SKM-1 treated with dmso at 0.1 percent for 144 hours (cell line): Measurements from ENCODE around the gene TSPAN5.
"Not testable (repeated sequence)": the region's sequence is repeated elsewhere in the genome, so short reads cannot be mapped to it uniquely, and the experiment has no call there.

Experiments used
- DNase-seq: peaks from one replicate; lab custom pipeline; 2025; ENCODE audit not compliant: unreplicated experiment; lab: John Stamatoyannopoulos, UW

TSPAN5 gene

DNA sequence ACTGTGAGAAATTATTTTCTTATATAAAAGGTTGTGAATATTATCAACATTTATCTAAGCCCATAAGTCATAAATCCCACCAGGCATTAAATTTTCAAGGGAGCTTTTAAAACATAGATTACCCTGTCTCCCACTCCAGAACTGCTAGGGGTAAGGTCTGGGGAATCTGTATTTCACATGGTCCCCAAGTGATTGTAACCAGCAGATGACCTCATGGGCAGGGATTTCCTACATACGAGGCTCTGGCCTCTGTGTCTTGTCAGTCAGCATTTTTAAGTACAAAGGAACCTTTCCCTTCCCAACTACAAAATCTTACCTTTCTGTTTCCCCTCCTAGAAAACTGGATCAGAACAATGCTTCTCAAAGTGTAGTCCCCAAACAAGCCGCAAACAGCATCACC is 188.6 kb downstream of the TSPAN5 start:
- DNase-seq = no peak

DNA sequence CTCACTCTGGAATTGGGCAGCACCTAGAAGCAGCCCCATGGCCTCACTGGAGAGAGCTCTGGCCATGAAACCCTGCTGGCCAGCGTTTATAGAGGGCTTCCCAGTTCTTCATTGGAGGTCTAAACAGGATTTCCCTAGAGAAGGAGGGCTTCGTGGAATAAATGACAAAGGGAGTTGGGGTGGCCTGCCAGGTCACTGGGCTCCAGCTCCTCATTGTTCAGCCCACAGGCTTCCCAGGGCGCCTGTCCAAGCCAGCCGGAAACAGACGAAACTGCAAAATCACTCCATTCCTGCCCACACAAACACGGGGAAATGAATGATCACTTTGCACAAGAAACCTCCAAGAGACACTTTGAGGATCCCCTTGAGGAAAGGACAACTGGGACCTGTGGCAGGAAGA is 189.7 kb downstream of the TSPAN5 start:
- DNase-seq = no peak

GRCh38 chr4:98467627-98468072 is 190.8 kb downstream of the TSPAN5 start:
- peak; percentile 74 for DNase-seq

DNA sequence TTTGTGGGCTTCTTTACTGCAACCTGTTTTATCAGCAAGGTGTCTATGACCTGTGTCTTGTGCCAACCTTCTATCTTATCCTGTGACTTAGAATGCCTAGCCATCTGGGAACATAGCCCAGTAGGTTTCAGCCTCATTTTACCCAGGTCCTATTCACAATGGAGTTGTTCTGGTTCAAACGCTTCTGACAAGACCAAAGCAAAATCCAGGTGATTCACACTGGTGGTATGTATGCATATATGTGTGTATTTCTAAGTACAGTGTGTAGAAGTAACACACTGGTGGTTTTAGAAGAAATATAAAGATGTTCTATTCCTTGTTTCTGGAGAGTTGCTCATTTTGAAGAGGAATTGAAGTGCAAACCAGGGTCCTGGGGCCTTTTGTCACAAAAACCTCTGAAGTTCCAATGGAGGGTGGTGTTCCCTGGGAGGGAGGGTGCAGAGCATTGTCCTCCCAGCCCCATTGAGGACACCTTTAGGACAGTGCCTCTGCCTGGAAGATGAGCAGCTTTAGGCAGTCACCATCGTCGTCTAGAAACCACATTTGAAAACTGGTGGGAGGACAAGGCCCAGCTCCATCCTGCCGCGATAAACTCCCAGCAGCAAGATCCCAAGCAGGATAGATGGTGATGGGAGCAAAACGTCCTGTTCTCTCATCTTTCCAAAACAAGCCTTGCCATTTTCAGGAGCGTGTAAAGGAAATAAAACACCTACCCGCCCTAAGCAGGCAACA is 191.4 kb downstream of the TSPAN5 start:
- DNase-seq = no peak

GRCh38 chr4:98462487-98462886 is 195.9 kb downstream of the TSPAN5 start:
- DNase-seq = no peak

GRCh38 chr4:98461121-98461865 is 197.1 kb downstream of the TSPAN5 start:
- DNase-seq = not testable (repeated sequence)

DNA sequence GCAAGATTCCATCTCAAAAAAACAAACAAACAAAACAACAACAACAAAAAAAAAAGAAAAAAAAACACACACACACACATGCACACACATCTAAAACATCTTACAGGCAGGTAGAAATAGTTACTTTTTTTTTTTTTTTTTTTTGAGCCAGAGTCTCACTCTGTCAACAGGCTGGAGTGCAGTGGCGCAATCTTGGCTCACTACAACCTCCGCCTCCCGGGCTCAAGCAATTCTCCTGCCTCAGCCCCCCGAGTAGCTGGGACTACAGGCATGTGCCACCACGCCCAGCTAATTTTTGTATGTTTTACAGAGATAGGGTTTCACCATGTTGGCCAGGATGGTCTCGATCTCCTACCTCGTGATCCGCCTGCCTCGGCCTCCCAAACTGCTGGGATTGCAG is 201.0 kb downstream of the TSPAN5 start:
- not testable (repeated sequence) for DNase-seq

DNA sequence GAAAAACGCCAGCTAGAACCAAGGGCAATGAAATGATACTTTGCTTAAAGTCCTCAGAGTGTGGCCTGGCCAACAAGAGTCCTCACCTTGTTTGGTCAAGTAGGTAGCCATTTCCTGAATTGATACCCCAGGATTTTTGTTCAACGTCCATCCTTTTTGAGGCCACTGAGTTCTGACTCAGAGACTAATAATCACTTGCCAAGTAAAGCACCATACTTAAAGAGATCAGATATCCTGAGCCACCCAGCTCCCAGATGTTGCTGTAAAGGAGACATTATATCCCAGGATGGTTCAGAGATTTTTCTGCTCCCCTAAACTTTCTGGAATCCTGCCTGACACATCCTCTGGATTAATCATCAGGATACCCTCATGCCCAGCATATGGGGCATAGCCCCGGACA is 206.3 kb downstream of the TSPAN5 start:
- DNase-seq = no peak

DNA sequence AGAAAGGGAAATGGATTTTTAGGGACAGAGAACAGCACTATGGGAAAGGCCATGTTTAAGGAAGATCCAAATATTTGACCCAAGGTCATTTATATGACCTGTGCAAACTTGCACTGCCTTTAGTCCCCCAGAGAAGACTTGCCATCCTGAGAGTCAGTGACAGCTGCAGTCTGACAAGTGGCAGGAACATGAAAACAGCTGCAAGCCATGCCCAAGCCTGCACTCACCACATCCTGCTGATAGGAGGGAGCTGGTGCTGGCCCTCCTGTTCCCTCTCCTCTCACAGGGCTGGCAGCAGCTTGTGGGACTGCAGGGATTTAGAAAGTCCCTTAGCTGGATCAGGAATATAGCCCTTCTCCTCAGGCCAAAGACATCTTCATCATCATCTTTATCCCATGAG is 209.5 kb downstream of the TSPAN5 start:
- DNase-seq = no peak

DNA sequence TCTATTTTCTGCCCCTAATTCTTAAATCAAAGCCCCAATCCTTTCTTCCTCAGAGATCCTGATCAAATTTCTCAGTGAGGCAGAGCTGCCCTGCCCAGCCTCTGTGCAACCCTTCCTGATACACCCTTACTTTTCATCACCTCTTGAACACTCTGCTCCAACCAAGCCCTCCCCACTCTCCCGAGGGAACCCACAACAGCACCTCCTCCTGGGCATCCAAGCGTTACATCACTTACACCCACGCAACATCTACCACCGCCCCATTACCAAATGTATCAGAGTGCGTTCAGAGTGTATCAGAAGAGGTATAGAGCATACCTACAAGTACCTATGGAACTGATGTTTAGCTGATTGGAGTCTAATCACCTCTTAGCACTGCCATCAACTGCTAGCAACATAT is 210.8 kb downstream of the TSPAN5 start:
- DNase-seq = peak; percentile 21

GRCh38 chr4:98446499-98447375 is 211.7 kb downstream of the TSPAN5 start:
- peak; percentile 88 for DNase-seq

- DNase-seq = no peak
Observed at GRCh38 chr4:98444371-98444770, 214.0 kb downstream of the TSPAN5 start.

- DNase-seq = no peak
Observed at GRCh38 chr4:98434816-98435215, 223.6 kb downstream of the TSPAN5 start.

GRCh38 chr4:98433691-98434090 is 224.7 kb downstream of the TSPAN5 start:
- no peak for DNase-seq

GRCh38 chr4:98430708-98431403 is 227.6 kb downstream of the TSPAN5 start:
- DNase-seq = no peak

- no peak for DNase-seq
Observed at GRCh38 chr4:98423009-98423408, 235.4 kb downstream of the TSPAN5 start.

- DNase-seq = no peak
Observed at GRCh38 chr4:98421111-98421510, 237.3 kb downstream of the TSPAN5 start.
